SK-N-SH (cell line): ENCODE data around the gene OXA1L.

Source experiments
- CTCF ChIP-seq: fragments of 200-600 bp; sonication (generic); IDR thresholded peaks from 2 replicates; pipeline ENCODE4 v1.6.1; 2017; ENCODE audit warnings: antibody characterized with exemption, mild to moderate bottlenecking, moderate library complexity
- EP300 ChIP-seq, 2 experiments: IDR thresholded peaks; 2 replicates each; pipeline versions ENCODE4 v1.4.0 to v1.6.1; 2012; ENCODE audit warnings: borderline replicate concordance in 1 of 2, low read depth in 1 of 2, low read length in 1 of 2
- EZH2phosphoT487 ChIP-seq: fragments of 200-600 bp; sonication (generic); IDR thresholded peaks from 2 replicates; pipeline ENCODE4 v1.6.1; 2017; ENCODE audit warnings: low read depth, mixed run types, mild to moderate bottlenecking, antibody characterized with exemption, moderate library complexity, borderline replicate concordance
- GABPA ChIP-seq: IDR thresholded peaks from 2 replicates; pipeline ENCODE4 v1.4.0; 2012; ENCODE audit warnings: low read depth, mild to moderate bottlenecking
- JUND ChIP-seq: IDR thresholded peaks from 2 replicates; pipeline ENCODE4 v1.4.0; 2012
- POLR2AphosphoS5 ChIP-seq: IDR thresholded peaks from 2 replicates; pipeline ENCODE4 v1.6.1; 2012; ENCODE audit warnings: low read depth, low read length
- RCOR1 ChIP-seq: fragments of 150-350 bp; IDR thresholded peaks from 2 replicates; pipeline ENCODE4 v1.6.1; 2017; ENCODE audit warnings: antibody characterized with exemption, low read length
- REST ChIP-seq: IDR thresholded peaks from 2 replicates; pipeline ENCODE4 v1.6.1; 2012; ENCODE audit warnings: mild to moderate bottlenecking, low read depth, low read length, moderate library complexity
- SMC3 ChIP-seq: IDR thresholded peaks from 2 replicates; pipeline ENCODE4 v1.6.1; 2012; ENCODE audit warnings: low read depth, low read length, improper control_type of control experiment
- TAF1 ChIP-seq: IDR thresholded peaks from 2 replicates; pipeline ENCODE4 v1.6.1; 2012; ENCODE audit warnings: low read depth, mild to moderate bottlenecking, low read length, moderate library complexity, borderline replicate concordance
- TCF12 ChIP-seq: IDR thresholded peaks from 2 replicates; pipeline ENCODE4 v1.4.0; 2012
- YY1 ChIP-seq: IDR thresholded peaks from 2 replicates; pipeline ENCODE4 v1.4.0; 2012; ENCODE audit warnings: low read depth, mild to moderate bottlenecking
- TF ChIP-seq, protein P1 (sequence below): IDR thresholded peaks from 2 replicates; pipeline ENCODE4 v1.4.0; 2012; ENCODE audit warnings: low read depth

DNA sequence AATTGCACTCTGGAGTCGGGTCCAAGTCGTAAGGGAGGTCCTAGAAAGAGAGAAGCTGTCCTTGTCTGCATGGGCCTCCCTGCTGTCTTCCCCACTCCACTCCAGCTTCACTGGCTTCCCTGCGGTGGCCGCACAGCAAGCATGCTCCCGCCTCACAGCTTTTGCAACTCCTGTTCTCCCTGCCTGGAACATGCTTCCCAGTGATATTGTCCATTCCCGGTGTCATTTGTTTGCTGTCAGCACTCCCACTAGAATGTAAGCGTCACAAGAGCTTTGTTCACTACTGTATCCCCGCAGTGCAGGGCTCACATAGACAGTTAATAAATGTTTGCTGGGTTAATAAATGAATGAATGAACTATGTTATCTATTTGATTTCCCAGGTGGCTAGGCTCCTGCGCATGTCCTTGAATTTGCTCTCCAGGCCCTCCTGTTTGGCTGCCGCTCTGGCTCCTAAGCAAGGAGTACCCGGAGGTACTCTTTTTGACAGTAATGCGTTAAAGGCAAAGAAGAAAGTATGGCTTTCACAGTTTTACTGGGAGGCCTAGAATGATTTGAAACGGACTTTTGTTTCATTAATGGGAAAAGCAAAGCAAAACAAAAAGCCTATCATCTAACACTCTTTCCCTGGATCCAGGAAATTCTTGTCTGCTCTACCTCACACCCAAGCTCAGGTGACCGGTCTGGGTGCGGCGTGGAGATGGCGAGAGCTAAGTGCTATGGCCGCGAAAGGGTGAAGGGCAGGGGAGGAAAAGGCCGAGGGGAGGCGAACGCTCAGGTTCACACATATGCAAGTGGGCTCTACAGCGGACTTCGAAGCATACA lies 54.9 kb downstream of the OXA1L start:
- TF ChIP-seq RCOR1: no peak
- TF ChIP-seq POLR2AphosphoS5: no peak
- no peak for TF ChIP-seq CTCF
- no peak for TF ChIP-seq TAF1
- TF ChIP-seq JUND: no peak
- TF ChIP-seq, protein P1, sequence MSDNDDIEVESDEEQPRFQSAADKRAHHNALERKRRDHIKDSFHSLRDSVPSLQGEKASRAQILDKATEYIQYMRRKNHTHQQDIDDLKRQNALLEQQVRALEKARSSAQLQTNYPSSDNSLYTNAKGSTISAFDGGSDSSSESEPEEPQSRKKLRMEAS: no peak
- TF ChIP-seq EZH2phosphoT487: no peak
- no peak for TF ChIP-seq GABPA
- no peak for TF ChIP-seq SMC3
- no peak for TF ChIP-seq YY1
- TF ChIP-seq REST: no peak
- TF ChIP-seq EP300 (IDR thresholded peaks at IDR 0.05; ENCODE audit: borderline replicate concordance in 1 of 2, low read depth in 1 of 2, low read length in 1 of 2): no peak
- no peak for TF ChIP-seq TCF12
